ENCODE results near the gene MYO15A. TPM values are rescaled to one million over a fixed set of nuclear protein-coding genes. Genes with fewer than 3 reads are reported as not detected.

The MYO15A gene
- total RNA-seq, 1 experiment from 2014 or later = 0.26 TPM

- ATAC-seq (no peak), DNase-seq (no peak)
- Histone ChIP-seq H3K36me3 (ENCODE audit: low read depth, low read length) (no peaks in the 10 kb centered on the region), H3F3A (ENCODE audit: low read length, unreplicated experiment) (no peaks in the 10 kb centered on the region), H3K4me3 (ENCODE audit: low read length) (no peak overlapping the region), H3K4me2 (ENCODE audit: low read length) (no peak overlapping the region), H3K27ac (ENCODE audit: low read length) (no peak overlapping the region), H4K20me1 (ENCODE audit: low read length) (no peaks in the 10 kb centered on the region), H2AFZ (ENCODE audit: low read length) (no peak overlapping the region), H3K9ac (ENCODE audit: low read length) (no peak overlapping the region), H3K9me3 (ENCODE audit: low read length) (no peaks in the 10 kb centered on the region), H3K9me2 (replicated peaks; ENCODE audit: low read length) (no peaks in the 10 kb centered on the region), H3K4me1 (ENCODE audit: insufficient read depth, low read length) (no peaks in the 10 kb centered on the region), H3K79me2 (ENCODE audit: low read length) (no peaks in the 10 kb centered on the region), H3K27me3 (ENCODE audit: low read length) (no peaks in the 10 kb centered on the region)
- CTCF ChIA-PET = no interaction called here
- POLR2A ChIA-PET (ENCODE audit: unreplicated experiment) = no interaction called here
- no peak for TF ChIP-seq EZH2 (IDR thresholded peaks at IDR 0.05; ENCODE audit: low read length, unreplicated experiment)
- no peak for TF ChIP-seq EZH2phosphoT487 (IDR thresholded peaks at IDR 0.05; ENCODE audit: borderline replicate concordance, low read length)
- no peak for TF ChIP-seq CTCF (conservative IDR thresholded peaks at IDR 0.05; ENCODE audit: low read depth, low read length)
- intact Hi-C loops (cut with micrococcal nuclease) = no loop called here
- no TSS peak for BruUV-seq (replicated peaks)
These were observed 37.7 kb downstream of the MYO15A start for GRCh38 chr17:18146259-18146658.

DNA sequence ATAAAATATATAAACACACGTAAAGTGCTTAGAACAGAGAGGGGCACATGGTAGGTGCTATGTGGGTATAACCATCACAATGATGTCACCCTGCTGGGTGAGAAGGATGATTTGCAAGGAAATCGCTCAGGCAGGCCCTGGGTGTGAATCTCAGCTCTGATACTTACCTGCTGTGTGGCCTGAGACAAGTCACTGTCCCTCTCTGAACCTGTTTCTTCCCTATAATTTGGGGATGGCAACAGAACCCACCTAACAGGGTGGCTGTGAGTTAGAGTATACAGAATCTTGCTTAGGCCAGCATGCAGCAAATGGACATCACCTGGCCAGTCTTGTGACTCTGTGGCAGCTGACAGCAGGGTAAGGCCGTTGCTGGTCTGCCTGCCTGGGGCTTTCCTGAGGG is 38.4 kb downstream of the MYO15A start:
- ATAC-seq (no peak), DNase-seq (no peak)
- Histone ChIP-seq H3F3A (ENCODE audit: low read length, unreplicated experiment) (no peaks in the 10 kb centered on the region), H3K9me3 (ENCODE audit: low read length) (no peaks in the 10 kb centered on the region), H4K20me1 (ENCODE audit: low read length) (no peaks in the 10 kb centered on the region), H3K9me2 (replicated peaks; ENCODE audit: low read length) (no peaks in the 10 kb centered on the region), H3K27ac (ENCODE audit: low read length) (no peak overlapping the region), H3K9ac (ENCODE audit: low read length) (no peak overlapping the region), H3K4me2 (ENCODE audit: low read length) (no peak overlapping the region), H3K36me3 (ENCODE audit: low read depth, low read length) (no peaks in the 10 kb centered on the region), H3K4me1 (ENCODE audit: insufficient read depth, low read length) (no peaks in the 10 kb centered on the region), H3K4me3 (ENCODE audit: low read length) (no peak overlapping the region), H2AFZ (ENCODE audit: low read length) (no peak overlapping the region), H3K79me2 (ENCODE audit: low read length) (no peaks in the 10 kb centered on the region), H3K27me3 (ENCODE audit: low read length) (no peaks in the 10 kb centered on the region)
- POLR2A ChIA-PET (ENCODE audit: unreplicated experiment) = no interaction called here
- TF ChIP-seq CTCF (conservative IDR thresholded peaks at IDR 0.05; ENCODE audit: low read depth, low read length) (no peak), EZH2 (IDR thresholded peaks at IDR 0.05; ENCODE audit: low read length, unreplicated experiment) (no peak), EZH2phosphoT487 (IDR thresholded peaks at IDR 0.05; ENCODE audit: borderline replicate concordance, low read length) (no peak)
- intact Hi-C loops (cut with micrococcal nuclease) = no loop called here
- no TSS peak for BruUV-seq (replicated peaks)
- CTCF ChIA-PET = no interaction called here

GRCh38 chr17:18148586-18148985 is 40.0 kb downstream of the MYO15A start:
- no TSS peak for BruUV-seq (replicated peaks)
- CTCF ChIA-PET = no interaction called here

More at GRCh38 chr17:18148586-18148985, 40.0 kb downstream of the MYO15A start:
- Histone ChIP-seq H3K9ac (ENCODE audit: low read length) (no peak overlapping the region), H4K20me1 (ENCODE audit: low read length) (no peaks in the 10 kb centered on the region), H3K4me2 (ENCODE audit: low read length) (no peak overlapping the region), H3K9me2 (replicated peaks; ENCODE audit: low read length) (no peaks in the 10 kb centered on the region), H3K27ac (ENCODE audit: low read length) (no peak overlapping the region), H2AFZ (ENCODE audit: low read length) (no peak overlapping the region), H3F3A (ENCODE audit: low read length, unreplicated experiment) (no peaks in the 10 kb centered on the region), H3K79me2 (ENCODE audit: low read length) (no peaks in the 10 kb centered on the region), H3K4me1 (ENCODE audit: insufficient read depth, low read length) (no peaks in the 10 kb centered on the region), H3K36me3 (ENCODE audit: low read depth, low read length) (no peaks in the 10 kb centered on the region), H3K4me3 (ENCODE audit: low read length) (no peak overlapping the region), H3K27me3 (ENCODE audit: low read length) (no peaks in the 10 kb centered on the region), H3K9me3 (ENCODE audit: low read length) (no peaks in the 10 kb centered on the region)
- no peak for TF ChIP-seq EZH2phosphoT487 (IDR thresholded peaks at IDR 0.05; ENCODE audit: borderline replicate concordance, low read length)
- intact Hi-C loops (cut with micrococcal nuclease) = no loop called here
- DNase-seq = no peak
- POLR2A ChIA-PET (ENCODE audit: unreplicated experiment) = no interaction called here
- no peak for ATAC-seq

Measured in PC-3 (cell line).